Endothelial cell of umbilical vein (primary cell): ENCODE results near the gene RBPJ.
"Not testable (repeated sequence)": the region's sequence is repeated elsewhere in the genome, so short reads cannot be mapped to it uniquely, and the experiment has no call there.

ENCODE experiments used
- CTCF ChIP-seq, 2 donors: IDR thresholded peaks; 1 replicate in 1 of 2; 2 replicates in 1 of 2; pipeline ENCODE4 v1.5.1; 2011; ENCODE audit warnings: low read length in 2 of 2, mild to moderate bottlenecking in 2 of 2, moderate library complexity in 2 of 2, control low read depth in 1 of 2, inconsistent platforms in 1 of 2, low read depth in 1 of 2; ENCODE audit not compliant: insufficient read depth in 1 of 2; ENCODE audit errors: extremely low read depth in 1 of 2
- EZH2 ChIP-seq: IDR thresholded peaks from 2 replicates; pipeline ENCODE4 v1.6.1; 2012; ENCODE audit warnings: borderline replicate concordance, low read depth, mild to moderate bottlenecking, moderate library complexity, low read length, inconsistent platforms; ENCODE audit not compliant: severe bottlenecking
- POLR2A ChIP-seq: IDR thresholded peaks from 2 replicates; pipeline ENCODE4 v1.6.1; 2012; ENCODE audit warnings: low read depth, mild to moderate bottlenecking, control low read depth, low read length
- POLR2AphosphoS5 ChIP-seq: IDR thresholded peaks from 2 replicates; pipeline ENCODE4 v1.6.1; 2012; ENCODE audit warnings: low read depth, mild to moderate bottlenecking, control low read depth, low read length, moderate library complexity; ENCODE audit not compliant: insufficient read depth

- not testable (repeated sequence) for TF ChIP-seq POLR2A; CTCF (IDR thresholded peaks at IDR 0.05; ENCODE audit: extremely low read depth in 1 of 2, insufficient read depth in 1 of 2, low read depth in 1 of 2, low read length in 2 of 2); EZH2; POLR2AphosphoS5
Measured at GRCh38 chr4:26402017-26402416, 81.2 kb downstream of the RBPJ start.
